CD14-positive monocyte (primary cell): ENCODE measurements around the gene MACC1. TPM values are rescaled to one million over a fixed set of nuclear protein-coding genes. Genes with fewer than 3 reads are reported as not detected.
A peak's percentile ranks its signal among the peaks of the same experiment; 100 is the strongest.
"Not testable (repeated sequence)": the region's sequence is repeated elsewhere in the genome, so short reads cannot be mapped to it uniquely, and the experiment has no call there.

Experiments
- DNase-seq, 3 donors: peaks; one replicate each; pipeline ENCODE4 v3.0.0-alpha.2; 2011 to 2022
- H2AFZ ChIP-seq: 2 replicates; pipeline ENCODE4 v1.6.0; 2012; ENCODE audit warnings: mild to moderate bottlenecking, low read depth, low read length, inconsistent platforms; ENCODE audit not compliant: insufficient read depth, poor library complexity, severe bottlenecking
- H3K27ac ChIP-seq, 2 donors: 1 replicate in 1 of 2; 2 replicates in 1 of 2; pipeline ENCODE4 v1.5.1; 2012 to 2013; ENCODE audit warnings: low read length in 2 of 2, control low read depth in 1 of 2, inconsistent platforms in 1 of 2, low read depth in 1 of 2, mild to moderate bottlenecking in 1 of 2
- H3K27me3 ChIP-seq, 2 donors: one replicate each; pipeline versions ENCODE4 v1.6.0 to v1.6.1; 2011 to 2013; ENCODE audit warnings: low read length in 2 of 2; ENCODE audit not compliant: control insufficient read depth in 2 of 2, insufficient read depth in 2 of 2
- H3K36me3 ChIP-seq, 2 donors: replicated peaks in 1 of 2; 1 replicate in 1 of 2; 2 replicates in 1 of 2; pipeline versions ENCODE4 v1.5.1 to v1.6.1; 2012 to 2013; ENCODE audit warnings: low read length in 2 of 2, control low read depth in 1 of 2, inconsistent platforms in 1 of 2, mild to moderate bottlenecking in 1 of 2; ENCODE audit not compliant: insufficient read depth in 2 of 2, control insufficient read depth in 1 of 2
- H3K4me1 ChIP-seq, 2 donors: 1 replicate in 1 of 2; 2 replicates in 1 of 2; pipeline versions ENCODE4 v1.5.1 to v1.6.1; 2012 to 2013; ENCODE audit warnings: low read length in 2 of 2, control low read depth in 1 of 2, inconsistent platforms in 1 of 2, mild to moderate bottlenecking in 1 of 2, moderate library complexity in 1 of 2; ENCODE audit not compliant: insufficient read depth in 2 of 2, control insufficient read depth in 1 of 2
- H3K4me2 ChIP-seq: replicated peaks from 2 replicates; pipeline ENCODE3; 2012; ENCODE audit warnings: low read length, moderate library complexity, mild to moderate bottlenecking; ENCODE audit not compliant: poor library complexity, severe bottlenecking; ENCODE audit errors: extremely low read depth
- H3K4me3 ChIP-seq, 3 experiments: fragments of 200-600 bp in 1 of 3; sonication (generic) in 1 of 3; replicated peaks in 1 of 3; 1 replicate in 2 of 3; 2 replicates in 1 of 3; pipeline ENCODE4 v1.5.1; 2011 to 2013; ENCODE audit warnings: low read length in 3 of 3, mild to moderate bottlenecking in 3 of 3, control low read depth in 2 of 3, low read depth in 2 of 3, inconsistent platforms in 1 of 3, moderate library complexity in 1 of 3
- H3K79me2 ChIP-seq: 2 replicates; pipeline ENCODE4 v1.6.0; 2012; ENCODE audit warnings: mild to moderate bottlenecking, control low read depth, inconsistent platforms, low read length, moderate library complexity; ENCODE audit not compliant: insufficient read depth
- H3K9ac ChIP-seq: 2 replicates; pipeline ENCODE4 v1.6.0; 2017; ENCODE audit warnings: low read length, mild to moderate bottlenecking; ENCODE audit not compliant: insufficient read depth, poor library complexity, severe bottlenecking
- H3K9me3 ChIP-seq, 2 donors: replicated peaks in 1 of 2; 1 replicate in 1 of 2; 2 replicates in 1 of 2; pipeline versions ENCODE4 v1.5.1 to v1.6.1; 2012 to 2013; ENCODE audit warnings: low read length in 2 of 2, control low read depth in 1 of 2; ENCODE audit not compliant: control insufficient read depth in 1 of 2, insufficient read depth in 1 of 2
- H4K20me1 ChIP-seq: 2 replicates; pipeline ENCODE4 v1.6.0; 2012; ENCODE audit warnings: mild to moderate bottlenecking, low read length, control low read depth, moderate library complexity; ENCODE audit not compliant: insufficient read depth
- H3K27ac Mint-ChIP-seq, 7 donors: one replicate each; pipeline ENCODE4 v1.8.0; 2020; ENCODE audit warnings: mild to moderate bottlenecking in 7 of 7, mixed read lengths in 7 of 7, moderate library complexity in 6 of 7, inconsistent platforms in 2 of 7
- H3K27me3 Mint-ChIP-seq, 3 donors: one replicate each; pipeline ENCODE4 v1.8.0; 2021 to 2022; ENCODE audit warnings: low read depth in 3 of 3, mild to moderate bottlenecking in 3 of 3, mixed read lengths in 3 of 3, moderate library complexity in 3 of 3, inconsistent platforms in 1 of 3
- H3K36me3 Mint-ChIP-seq, 2 donors: one replicate each; pipeline ENCODE4 v1.8.0; 2020; ENCODE audit warnings: mixed read lengths in 2 of 2, inconsistent platforms in 1 of 2, mild to moderate bottlenecking in 1 of 2
- H3K4me1 Mint-ChIP-seq: one replicate; pipeline ENCODE4 v1.8.0; 2020; ENCODE audit warnings: mild to moderate bottlenecking, mixed read lengths
- H3K4me3 Mint-ChIP-seq, 2 donors: one replicate each; pipeline ENCODE4 v1.8.0; 2020; ENCODE audit warnings: mild to moderate bottlenecking in 2 of 2, mixed read lengths in 2 of 2, moderate library complexity in 1 of 2
- H3K9me3 Mint-ChIP-seq, 7 donors: one replicate each; pipeline ENCODE4 v1.8.0; 2020 to 2022; ENCODE audit warnings: mixed read lengths in 7 of 7, mild to moderate bottlenecking in 6 of 7, moderate library complexity in 6 of 7, inconsistent platforms in 2 of 7
- CTCF ChIP-seq: fragments of 200-600 bp; IDR thresholded peaks from one replicate; pipeline ENCODE4 v1.8.0; 2022; ENCODE audit warnings: antibody characterized with exemption, mild to moderate bottlenecking
- WGBS: methylation state at CpG from one replicate; pipeline ENCODE4 v1.1.5; 2013; ENCODE audit warnings: missing lambda C conversion rate; ENCODE audit not compliant: insufficient coverage; 5-methylcytosine and 5-hydroxymethylcytosine counted together
- intact Hi-C, 2 donors: fragments of 100-400 bp; cut with micrococcal nuclease; formaldehyde crosslinking; loops; one replicate each; pipeline versions ENCODE4 v1.15.0 to v1.15.1; 2023
- polyA plus RNA-seq, 3 donors: library from polyadenylated mRNA; depleted of rRNA in 1 of 3; unstranded in 2 of 3; stranded (reverse) in 1 of 3; fragments of 300-500 nt in 2 of 3; fragments of >200 nt in 1 of 3; fragmentation: Illumina TruSeq in 2 of 3; gene quantifications; 1 replicate in 2 of 3; 2 replicates in 1 of 3; pipeline ENCODE4 v1.2.3, GENCODE V29; 2012 to 2021

MACC1 gene
- polyA plus RNA-seq, 3 donors: not detected

GRCh38 chr7:20189852-20190251, 27.3 kb downstream of the MACC1 start:
- Histone ChIP-seq H3K4me3 (no peak overlapping the region), H3K27me3 (no peaks in the 10 kb centered on the region), H3K27ac (no peak overlapping the region), H3K9me3 (no peaks in the 10 kb centered on the region), H4K20me1 (no peaks in the 10 kb centered on the region), H3K36me3 (no peaks in the 10 kb centered on the region), H3K9ac (no peak overlapping the region), H3K4me1 (peaks cover 18 to 22% of the 10 kb centered on the region in 2 donors), H3K4me2 (no peak overlapping the region), H2AFZ (no peak overlapping the region), H3K79me2 (no peaks in the 10 kb centered on the region)
- TF ChIP-seq CTCF: no peak
- no peaks in the 10 kb centered on the region for H3K27me3 Mint-ChIP-seq
- H3K4me1 Mint-ChIP-seq: peaks cover 31% of the 10 kb centered on the region
- H3K27ac Mint-ChIP-seq: peak overlapping the region in 1 of 7 donors; percentile 67
- H3K9me3 Mint-ChIP-seq: peaks cover 10 to 21% (median 14%) of the 10 kb centered on the region in 7 donors
- peaks cover 0 to 4% of the 10 kb centered on the region in 2 donors for H3K36me3 Mint-ChIP-seq
- intact Hi-C loops: no loop called here
- H3K4me3 Mint-ChIP-seq: no peak overlapping the region
- DNase-seq: no peak

GRCh38 chr7:20188567-20188966, 28.6 kb downstream of the MACC1 start:
- Mint-ChIP-seq H3K4me1 (peaks cover 20% of the 10 kb centered on the region), H3K9me3 (peaks cover 10 to 21% (median 14%) of the 10 kb centered on the region in 7 donors), H3K4me3 (no peak overlapping the region), H3K27me3 (no peaks in the 10 kb centered on the region), H3K36me3 (peaks cover 0 to 4% of the 10 kb centered on the region in 2 donors), H3K27ac (peak overlapping the region in 4 of 7 donors; percentile 48 to 67 (median 56))
- H3K36me3 ChIP-seq: no peaks in the 10 kb centered on the region
- no peak overlapping the region for H3K27ac ChIP-seq
- H3K79me2 ChIP-seq: no peaks in the 10 kb centered on the region
- H3K4me3 ChIP-seq: no peak overlapping the region
- WGBS: no CpG with 5 or more reads among the region's 1 CpG
- no peak for TF ChIP-seq CTCF
- intact Hi-C loops: no loop called here
- no peaks in the 10 kb centered on the region for H3K27me3 ChIP-seq
- H3K4me2 ChIP-seq: no peak overlapping the region
- no peak overlapping the region for H2AFZ ChIP-seq
- H3K4me1 ChIP-seq: peaks cover 8 to 10% of the 10 kb centered on the region in 2 donors
- H4K20me1 ChIP-seq: no peaks in the 10 kb centered on the region
- H3K9ac ChIP-seq: no peak overlapping the region
- peak in 2 of 3 donors; percentile 18 to 47 for DNase-seq
- H3K9me3 ChIP-seq: no peaks in the 10 kb centered on the region

GRCh38 chr7:20187850-20188249, 29.3 kb downstream of the MACC1 start:
- H3K27me3 Mint-ChIP-seq, H4K20me1 ChIP-seq, H3K4me3 ChIP-seq, H3K4me3 Mint-ChIP-seq, H3K36me3 Mint-ChIP-seq, H2AFZ ChIP-seq, H3K79me2 ChIP-seq, H3K36me3 ChIP-seq, H3K9me3 ChIP-seq, H3K4me2 ChIP-seq, intact Hi-C loops, H3K27me3 ChIP-seq, H3K9ac ChIP-seq, H3K4me1 ChIP-seq, H3K27ac ChIP-seq: not testable (repeated sequence)
- Mint-ChIP-seq H3K9me3 (peaks cover 10 to 21% (median 14%) of the 10 kb centered on the region in 7 donors), H3K27ac (peak overlapping the region in 6 of 7 donors; percentile 4 to 66 (median 28)), H3K4me1 (peaks cover 17% of the 10 kb centered on the region)
- WGBS: no CpG with 5 or more reads among the region's 4 CpGs
- DNase-seq: peak; percentile 52 to 89 (median 56)
